GM21825 (cell line): Measurements from ENCODE around the gene YBX2.
"Not testable (repeated sequence)": the region's sequence is repeated elsewhere in the genome, so short reads cannot be mapped to it uniquely, and the experiment has no call there.

Experiments
- ATAC-seq: cut with Tn5 transposase; IDR thresholded peaks from one replicate; pipeline ENCODE4 v1.9.1; 2021; ENCODE audit warnings: mild to moderate bottlenecking, moderate library complexity; ENCODE audit not compliant: unreplicated experiment

YBX2 gene

GRCh38 chr17:7294614-7295153, at the start of gene YBX2:
Gene YBX2, minus strand, starts transcription at chr17:7294639. Its CDS starts 139 bp downstream, at chr17:7294500.
- no peak for ATAC-seq

DNA sequence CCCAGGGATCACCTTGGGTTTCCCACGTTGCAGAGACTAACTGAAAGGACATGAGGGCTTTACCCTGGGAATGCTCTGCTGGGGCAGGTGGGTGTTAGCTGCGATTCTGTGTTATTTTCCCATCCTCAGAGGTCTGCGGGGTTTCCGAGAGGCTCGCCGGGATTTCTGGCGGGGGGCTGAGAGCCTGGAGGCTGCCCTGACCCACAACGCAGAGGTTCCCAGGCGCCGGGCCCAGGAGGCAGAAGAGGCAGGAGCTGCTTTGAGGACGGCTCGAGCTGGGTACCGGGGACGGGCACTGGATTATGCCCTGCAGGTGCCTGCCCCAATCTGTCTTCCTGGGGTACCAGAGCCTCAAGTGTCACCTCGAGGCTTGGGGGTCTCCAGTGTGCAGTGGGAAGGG, 48.8 kb upstream of the YBX2 start:
- no peak for ATAC-seq

GRCh38 chr17:7341842-7342241, 47.4 kb upstream of the YBX2 start:
- no peak for ATAC-seq

- no peak for ATAC-seq
Measured at GRCh38 chr17:7340179-7340578, 45.7 kb upstream of the YBX2 start.

- ATAC-seq, result not testable (repeated sequence)
Measured at GRCh38 chr17:7337600-7337999, 43.2 kb upstream of the YBX2 start.

DNA sequence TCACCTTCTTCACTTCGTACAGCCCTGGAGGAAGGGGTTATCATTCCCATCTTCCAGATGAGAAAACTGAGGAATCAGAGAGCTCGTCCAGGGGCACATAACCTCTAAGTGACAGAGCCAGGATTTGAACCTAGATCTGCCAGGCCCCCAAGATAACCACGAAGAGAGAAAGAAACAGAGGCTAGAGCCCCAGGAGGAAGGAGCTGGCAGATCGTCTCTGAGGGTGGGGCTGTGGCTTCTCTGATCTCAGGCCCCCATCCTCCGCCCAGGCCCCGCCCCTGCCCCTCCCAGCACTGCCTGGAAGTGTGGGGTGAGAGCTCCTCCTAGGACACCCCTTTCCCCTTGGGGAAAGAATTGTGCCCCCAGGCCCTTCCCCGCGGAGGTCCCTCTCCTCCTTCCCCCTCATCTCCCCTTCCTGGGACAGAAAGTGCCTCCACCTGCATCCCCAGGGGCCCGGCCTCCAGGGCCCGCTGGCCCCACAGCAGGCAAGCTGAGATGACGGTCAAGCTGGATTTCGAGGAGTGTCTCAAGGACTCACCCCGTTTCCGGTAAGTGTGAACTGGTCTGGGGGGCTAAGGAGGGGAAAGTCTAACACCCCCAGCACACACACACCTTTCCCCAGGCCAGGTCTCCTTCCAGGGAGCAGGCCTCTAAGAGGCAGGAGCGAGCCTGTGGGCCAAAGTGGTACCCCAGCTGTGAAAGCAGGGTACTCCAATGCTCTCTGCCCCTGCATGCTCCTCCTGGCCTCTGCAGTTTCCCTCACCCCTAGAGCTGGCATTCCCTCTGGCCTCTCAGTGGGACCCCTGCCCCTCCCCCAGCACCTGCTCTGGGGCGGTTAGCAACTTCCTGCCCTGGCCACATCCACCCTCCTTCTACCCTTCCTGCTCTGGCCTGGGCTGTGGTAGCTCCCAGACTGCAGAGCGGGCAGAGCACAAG, 42.1 kb upstream of the YBX2 start, which contains the start of gene ACAP1:
Gene ACAP1, plus strand, starts transcription at position 290 of the 936 bp plus-strand sequence. Its CDS starts 206 bp downstream, at position 496.
- ATAC-seq, result peak; percentile 63

DNA sequence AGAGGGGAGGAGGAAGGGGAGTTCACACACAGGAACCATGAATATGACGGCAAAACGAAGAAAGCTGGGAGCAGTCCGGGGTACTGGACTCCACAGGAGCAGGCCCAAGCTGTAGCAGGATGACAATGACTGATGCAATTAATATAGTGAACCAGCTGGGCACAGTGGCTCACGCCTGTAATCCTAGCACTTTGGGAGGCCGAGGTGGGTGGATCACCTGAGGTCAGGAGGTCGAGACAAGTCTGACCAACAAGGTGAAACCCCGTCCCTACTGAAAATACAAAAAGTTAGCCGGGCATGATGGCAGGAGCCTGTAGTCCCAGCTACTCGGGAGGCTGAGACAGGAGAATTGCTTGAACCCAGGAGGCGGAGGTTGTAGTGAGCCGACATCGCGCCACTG, 41.3 kb upstream of the YBX2 start:
- not testable (repeated sequence) for ATAC-seq

GRCh38 chr17:7334938-7335538, 40.6 kb upstream of the YBX2 start:
- ATAC-seq, result no peak

DNA sequence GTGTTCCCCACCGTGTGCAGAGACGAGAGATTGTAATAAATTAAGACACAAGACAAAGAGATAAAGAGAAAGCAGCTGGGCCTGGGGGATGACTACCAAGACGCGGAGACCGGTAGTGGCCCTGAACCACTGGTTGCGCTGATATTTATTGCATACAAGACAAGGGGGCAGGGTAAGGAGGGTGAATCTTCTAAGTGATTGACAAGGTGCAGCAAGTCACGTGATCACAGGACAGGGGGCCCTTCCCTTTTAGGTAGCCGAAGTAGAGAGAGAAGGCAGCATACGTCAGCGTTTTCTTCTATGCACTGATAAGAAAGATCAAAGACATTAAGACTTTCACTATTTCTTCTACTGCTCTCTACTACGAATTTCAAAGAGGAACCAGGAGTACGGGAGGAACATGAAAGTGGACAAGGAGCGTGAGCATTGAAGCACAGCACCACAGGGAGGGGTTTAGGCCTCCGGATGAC, 38.2 kb upstream of the YBX2 start:
- ATAC-seq, result not testable (repeated sequence)

DNA sequence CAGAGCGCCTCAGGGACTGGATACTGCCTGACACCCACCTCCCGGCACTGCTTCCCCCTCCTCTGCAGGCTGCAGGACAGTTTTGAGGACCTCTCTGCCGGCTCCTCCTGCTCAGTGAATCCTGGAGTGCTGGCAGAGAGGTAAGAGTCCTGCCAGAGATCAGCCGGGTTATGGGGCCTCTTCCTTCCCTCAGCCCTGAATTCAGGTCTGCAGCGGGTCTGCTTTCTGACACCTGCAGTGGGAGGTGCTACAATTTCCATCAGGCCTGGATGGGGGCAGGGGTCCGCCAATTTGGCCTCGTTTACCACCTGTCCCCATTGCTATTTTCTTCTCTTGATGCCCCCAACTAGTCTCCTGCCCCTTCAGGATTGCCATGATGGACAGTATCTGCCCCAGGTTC, 37.7 kb upstream of the YBX2 start:
- ATAC-seq, result no peak

DNA sequence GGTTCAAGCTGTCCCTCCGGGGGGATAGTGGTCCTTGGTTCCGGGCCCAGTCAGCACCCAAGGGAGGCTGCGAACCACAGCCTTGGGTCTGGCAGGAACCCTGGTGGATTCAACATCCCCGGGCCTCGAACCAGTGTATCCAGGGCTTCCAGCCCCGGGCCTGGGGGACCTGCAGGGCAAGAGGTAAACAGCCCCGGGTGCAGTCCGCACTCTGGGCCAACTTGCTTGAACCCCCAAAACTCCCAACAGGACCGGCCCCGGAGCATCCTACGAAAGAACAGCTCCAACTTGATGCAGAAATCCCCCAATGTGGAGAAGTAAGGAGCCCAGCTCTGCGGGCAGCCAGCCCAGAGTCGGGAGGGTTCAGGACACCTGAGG, 36.2 kb upstream of the YBX2 start:
- no peak for ATAC-seq

DNA sequence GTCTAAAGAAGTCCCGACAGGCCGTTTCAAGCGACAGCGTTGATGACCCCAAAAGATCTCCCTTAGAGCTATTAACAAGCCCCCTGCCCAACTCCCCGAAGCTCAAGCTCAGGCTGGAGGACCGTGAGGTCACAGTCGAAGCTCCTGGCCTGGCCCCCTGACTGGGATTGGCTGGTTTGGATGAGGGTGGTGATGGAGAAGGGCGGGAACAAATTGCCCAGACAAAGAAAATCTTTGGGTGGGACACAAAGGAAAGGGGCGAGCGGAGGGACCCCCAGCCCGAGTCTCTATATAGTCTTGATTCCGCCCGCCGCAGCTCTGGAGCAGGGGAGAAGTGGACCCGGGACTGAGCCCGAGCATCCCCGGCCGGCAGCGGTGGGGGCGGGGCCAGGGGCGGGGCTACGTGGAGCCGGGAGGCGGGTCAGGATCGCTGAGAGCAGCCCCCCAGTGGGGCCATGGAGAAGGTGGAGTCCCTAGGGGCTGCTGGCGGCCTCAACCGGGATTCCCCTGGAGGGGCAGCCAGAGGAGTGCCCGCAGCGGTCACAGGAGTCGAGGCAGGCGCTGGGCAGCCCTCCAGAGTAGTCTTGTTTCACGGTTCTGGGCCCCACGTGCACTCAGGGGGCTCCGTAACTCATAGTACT, 35.7 kb upstream of the YBX2 start:
- peak; percentile 23 for ATAC-seq

DNA sequence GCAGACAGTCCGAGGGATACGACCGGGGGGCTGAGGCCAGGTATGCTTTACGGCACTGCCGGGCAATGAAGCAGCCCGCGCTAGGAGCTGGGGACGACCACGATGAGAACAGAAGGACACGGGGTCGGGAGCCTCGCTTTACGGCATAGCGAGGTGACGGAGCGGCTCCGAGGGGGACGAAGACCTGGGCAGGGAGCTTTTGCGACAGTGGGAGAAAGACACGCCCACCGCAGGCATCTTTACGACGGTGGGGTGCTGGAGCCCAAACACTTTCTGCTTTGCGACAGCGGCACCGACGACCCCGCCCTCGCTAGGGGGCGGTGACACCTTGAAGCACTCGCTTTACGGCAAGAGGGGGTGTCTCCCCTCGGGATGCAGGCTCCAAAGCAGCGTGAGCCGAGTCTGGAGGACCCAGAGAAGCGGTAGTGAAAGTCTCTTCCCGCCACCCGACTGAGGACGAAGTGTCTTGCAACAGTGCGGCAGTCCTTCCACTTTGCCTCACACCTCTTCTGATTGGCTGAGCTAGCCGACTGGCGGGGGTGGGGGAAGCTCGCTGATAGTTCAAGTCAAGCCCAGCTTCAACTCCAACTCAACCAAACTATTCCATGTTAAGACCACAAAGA, 35.0 kb upstream of the YBX2 start:
- ATAC-seq, result peak; percentile 48

DNA sequence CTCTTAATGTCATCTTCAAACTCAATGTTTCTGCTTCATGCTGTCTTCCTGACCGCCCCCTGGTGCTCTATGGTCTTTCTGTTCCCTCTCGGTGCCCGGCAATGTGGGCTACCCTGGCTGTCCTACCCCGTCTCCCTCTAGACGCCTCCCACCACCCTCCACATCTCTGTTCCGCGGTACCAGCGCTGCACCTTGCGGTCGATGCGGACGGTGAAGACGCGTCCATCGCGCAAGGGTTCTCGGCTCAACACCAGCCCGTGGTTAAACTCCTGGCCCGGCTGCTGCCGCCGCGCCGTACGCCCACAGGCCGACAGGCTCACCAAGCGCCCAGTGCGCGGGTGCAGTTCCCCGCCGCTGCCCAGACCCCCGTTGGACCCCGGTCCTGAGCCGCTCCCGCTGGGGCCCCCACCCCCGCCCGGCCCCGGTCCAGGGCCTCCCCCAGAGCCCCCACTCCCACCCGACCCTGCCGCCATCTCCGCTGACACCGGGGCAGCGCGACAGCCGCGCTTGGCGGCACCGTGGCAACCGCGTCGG, 34.5 kb upstream of the YBX2 start, which contains the start of gene NEURL4:
Gene NEURL4, minus strand, starts transcription at position 496 of the 534 bp plus-strand sequence. Its CDS starts 23 bp downstream, at position 473.
- ATAC-seq, result no peak

GRCh38 chr17:7328009-7328408, 33.6 kb upstream of the YBX2 start:
- no peak for ATAC-seq

- no peak for ATAC-seq
Measured at GRCh38 chr17:7327501-7327900, 33.1 kb upstream of the YBX2 start.

GRCh38 chr17:7327056-7327455, 32.6 kb upstream of the YBX2 start:
- ATAC-seq, result no peak

GRCh38 chr17:7326186-7326585, 31.7 kb upstream of the YBX2 start:
- ATAC-seq, result no peak

GRCh38 chr17:7325031-7325528, 30.6 kb upstream of the YBX2 start:
- no peak for ATAC-seq

GRCh38 chr17:7324438-7324779, 30.0 kb upstream of the YBX2 start:
- ATAC-seq, result no peak
